GM21360 (cell line): ENCODE measurements around the gene USH1C.
A peak's percentile ranks its signal among the peaks of the same experiment; 100 is the strongest.

ENCODE experiments used
- ATAC-seq: cut with Tn5 transposase; IDR thresholded peaks from one replicate; pipeline ENCODE4 v1.9.1; 2021; ENCODE audit warnings: mild to moderate bottlenecking, moderate library complexity; ENCODE audit not compliant: unreplicated experiment

Gene USH1C

GRCh38 chr11:17528906-17529843, 15.0 kb downstream of the USH1C start:
- ATAC-seq: no peak

- ATAC-seq: peak; percentile 79
Measured at GRCh38 chr11:17528181-17528691, 16.0 kb downstream of the USH1C start.

GRCh38 chr11:17527628-17527995, 16.6 kb downstream of the USH1C start:
- no peak for ATAC-seq

- no peak for ATAC-seq
Measured at GRCh38 chr11:17526931-17527627, 17.1 kb downstream of the USH1C start.

GRCh38 chr11:17526326-17526725, 17.9 kb downstream of the USH1C start:
- no peak for ATAC-seq

- no peak for ATAC-seq
Measured at GRCh38 chr11:17525570-17525969, 18.6 kb downstream of the USH1C start.

- ATAC-seq: no peak
Measured at GRCh38 chr11:17524221-17524620, 20.0 kb downstream of the USH1C start.

GRCh38 chr11:17522655-17523054, 21.6 kb downstream of the USH1C start:
- no peak for ATAC-seq

- no peak for ATAC-seq
Measured at GRCh38 chr11:17521106-17521900, 22.9 kb downstream of the USH1C start.

GRCh38 chr11:17519061-17519885, 24.9 kb downstream of the USH1C start:
- no peak for ATAC-seq

GRCh38 chr11:17518366-17518765, 25.9 kb downstream of the USH1C start:
- ATAC-seq: no peak

GRCh38 chr11:17517186-17517585, 27.0 kb downstream of the USH1C start:
- ATAC-seq: no peak

GRCh38 chr11:17516551-17517150, 27.6 kb downstream of the USH1C start:
- no peak for ATAC-seq

GRCh38 chr11:17515443-17516176, 28.6 kb downstream of the USH1C start:
- ATAC-seq: no peak

- ATAC-seq: no peak
Measured at GRCh38 chr11:17514476-17514875, 29.7 kb downstream of the USH1C start.

- ATAC-seq: no peak
Measured at GRCh38 chr11:17513853-17514252, 30.4 kb downstream of the USH1C start.

- no peak for ATAC-seq
Measured at GRCh38 chr11:17512101-17512500, 32.1 kb downstream of the USH1C start.

GRCh38 chr11:17511571-17511970, 32.6 kb downstream of the USH1C start:
- no peak for ATAC-seq
